ENCODE results near the gene HOXD4.

DNA sequence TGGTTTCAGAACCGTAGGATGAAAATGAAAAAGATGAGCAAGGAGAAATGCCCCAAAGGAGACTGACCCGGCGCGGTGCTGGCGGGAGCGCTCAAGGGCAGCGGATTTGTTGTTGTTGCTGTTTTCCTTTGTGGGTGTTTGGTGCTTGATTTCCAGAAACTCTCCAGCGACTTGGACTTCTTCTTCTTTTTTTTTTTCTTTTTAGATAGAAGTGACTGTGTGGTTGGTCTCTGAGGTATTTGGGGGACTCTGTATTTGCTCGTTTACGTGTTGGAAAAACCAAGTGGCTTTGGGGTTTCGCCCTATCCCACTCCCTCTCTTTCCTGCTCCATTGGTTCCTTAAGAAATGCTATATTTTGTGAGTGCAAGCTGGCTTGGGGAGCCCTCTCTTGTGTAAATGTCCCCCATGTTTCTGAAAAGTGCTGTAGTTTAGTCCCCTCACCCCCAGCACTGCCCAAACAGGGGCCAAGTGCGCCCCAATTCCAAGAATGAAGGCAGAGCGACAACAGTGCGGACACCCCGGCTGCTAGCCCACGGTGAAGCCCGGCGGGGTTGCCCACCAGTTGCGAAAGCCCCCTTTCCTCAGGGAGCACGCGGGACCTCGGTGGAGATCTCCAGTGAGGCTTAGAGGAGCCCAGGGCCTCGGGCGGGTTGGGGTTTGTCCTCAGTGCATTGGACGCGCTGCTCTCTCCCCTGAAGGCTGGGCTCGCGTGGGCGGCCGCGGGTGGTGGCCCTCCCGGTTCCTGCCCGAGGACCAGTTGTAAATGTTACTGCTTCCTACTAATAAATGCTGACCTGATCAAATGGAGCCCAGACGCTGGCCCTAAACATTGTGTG lies 27.0 kb upstream of the HOXD4 start:
- TF ChIP-seq POLR2A (IDR thresholded peaks at IDR 0.05) (no peak), EP300 (IDR thresholded peaks at IDR 0.05) (no peak)
- TF ChIP-seq, protein P1, sequence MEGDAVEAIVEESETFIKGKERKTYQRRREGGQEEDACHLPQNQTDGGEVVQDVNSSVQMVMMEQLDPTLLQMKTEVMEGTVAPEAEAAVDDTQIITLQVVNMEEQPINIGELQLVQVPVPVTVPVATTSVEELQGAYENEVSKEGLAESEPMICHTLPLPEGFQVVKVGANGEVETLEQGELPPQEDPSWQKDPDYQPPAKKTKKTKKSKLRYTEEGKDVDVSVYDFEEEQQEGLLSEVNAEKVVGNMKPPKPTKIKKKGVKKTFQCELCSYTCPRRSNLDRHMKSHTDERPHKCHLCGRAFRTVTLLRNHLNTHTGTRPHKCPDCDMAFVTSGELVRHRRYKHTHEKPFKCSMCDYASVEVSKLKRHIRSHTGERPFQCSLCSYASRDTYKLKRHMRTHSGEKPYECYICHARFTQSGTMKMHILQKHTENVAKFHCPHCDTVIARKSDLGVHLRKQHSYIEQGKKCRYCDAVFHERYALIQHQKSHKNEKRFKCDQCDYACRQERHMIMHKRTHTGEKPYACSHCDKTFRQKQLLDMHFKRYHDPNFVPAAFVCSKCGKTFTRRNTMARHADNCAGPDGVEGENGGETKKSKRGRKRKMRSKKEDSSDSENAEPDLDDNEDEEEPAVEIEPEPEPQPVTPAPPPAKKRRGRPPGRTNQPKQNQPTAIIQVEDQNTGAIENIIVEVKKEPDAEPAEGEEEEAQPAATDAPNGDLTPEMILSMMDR (IDR thresholded peaks at IDR 0.05): no peak
